Endodermal cell (in vitro differentiated cells): ENCODE results near the gene MAPT. TPM values are rescaled to one million over a fixed set of nuclear protein-coding genes. Genes with fewer than 3 reads are reported as not detected.

Source experiments
- DNase-seq: peaks from one replicate; pipeline ENCODE4 v3.0.0-alpha.2; 2017
- H3K27ac ChIP-seq: 2 replicates; pipeline ENCODE4 v1.5.1; 2013; ENCODE audit warnings: mild to moderate bottlenecking, low read depth, low read length, moderate library complexity
- H3K27me3 ChIP-seq: 2 replicates; pipeline ENCODE4 v1.6.1; 2013; ENCODE audit warnings: mild to moderate bottlenecking, low read length, moderate library complexity; ENCODE audit not compliant: insufficient read depth, control insufficient read depth, poor library complexity, severe bottlenecking
- H3K36me3 ChIP-seq: 2 replicates; pipeline ENCODE4 v1.7.0; 2013; ENCODE audit warnings: mild to moderate bottlenecking, low read length, moderate library complexity; ENCODE audit not compliant: control insufficient read depth, insufficient read depth
- H3K4me1 ChIP-seq: one replicate; pipeline ENCODE4 v1.7.0; 2013; ENCODE audit warnings: low read length; ENCODE audit not compliant: control insufficient read depth, insufficient read depth
- H3K4me3 ChIP-seq: 2 replicates; pipeline ENCODE4 v1.5.1; 2013; ENCODE audit warnings: mild to moderate bottlenecking, low read length, moderate library complexity
- H3K9ac ChIP-seq: 2 replicates; pipeline ENCODE4 v1.6.1; 2013; ENCODE audit warnings: mild to moderate bottlenecking, low read length, moderate library complexity; ENCODE audit not compliant: poor library complexity, severe bottlenecking; ENCODE audit errors: extremely low read depth
- H3K9me3 ChIP-seq: 2 replicates; pipeline ENCODE4 v1.6.1; 2013; ENCODE audit warnings: mild to moderate bottlenecking, low read length, moderate library complexity; ENCODE audit not compliant: control insufficient read depth
- H3K27ac Mint-ChIP-seq: 2 replicates; pipeline ENCODE4 v1.8.0; 2020; ENCODE audit warnings: mixed read lengths
- H3K27me3 Mint-ChIP-seq: 2 replicates; pipeline ENCODE4 v1.8.0; 2021; ENCODE audit warnings: mild to moderate bottlenecking, mixed read lengths; ENCODE audit not compliant: insufficient read depth
- H3K36me3 Mint-ChIP-seq: 2 replicates; pipeline ENCODE4 v1.8.0; 2020; ENCODE audit warnings: low read depth, mixed read lengths
- H3K4me1 Mint-ChIP-seq: 2 replicates; pipeline ENCODE4 v1.8.0; 2020; ENCODE audit warnings: mixed read lengths
- H3K4me3 Mint-ChIP-seq: 2 replicates; pipeline ENCODE4 v1.8.0; 2020; ENCODE audit warnings: mild to moderate bottlenecking, moderate library complexity, mixed read lengths
- H3K9me3 Mint-ChIP-seq: 2 replicates; pipeline ENCODE4 v1.8.0; 2020; ENCODE audit warnings: mild to moderate bottlenecking, mixed read lengths
- CTCF ChIP-seq: fragments of 200-600 bp; sonication (generic); conservative IDR thresholded peaks from 2 replicates; pipeline ENCODE4 v1.5.0; 2021; ENCODE audit warnings: antibody characterized with exemption, mild to moderate bottlenecking
- WGBS, 2 experiments: methylation state at CpG; one replicate each; pipeline versions ENCODE4 v1.1.5 to v1.1.7; 2013; ENCODE audit warnings: missing lambda C conversion rate in 2 of 2, mixed read lengths in 1 of 2; ENCODE audit not compliant: insufficient coverage in 1 of 2, insufficient read length in 1 of 2; 5-methylcytosine and 5-hydroxymethylcytosine counted together
- total RNA-seq, 2 donors: library from RNA; stranded (reverse); fragmentation: NEBNext Ultra II Directional in 1 of 2; extraction: Animal tissue kit (Norgen Biotek cat#: 25700) in 1 of 2; gene quantifications; 2 replicates in 1 of 2; 3 replicates in 1 of 2; pipeline ENCODE4 v1.2.1, GENCODE V29; 2021

Gene MAPT
- total RNA-seq, 2 donors from 2014 or later, result 0.69 to 0.73 TPM

- Histone ChIP-seq H3K27me3 (peaks cover 23% of the 10 kb centered on the region), H3K36me3 (no peaks in the 10 kb centered on the region), H3K4me3 (no peak overlapping the region), H3K9ac (no peak overlapping the region), H3K27ac (no peak overlapping the region), H3K9me3 (no peaks in the 10 kb centered on the region), H3K4me1 (no peaks in the 10 kb centered on the region)
- no peak overlapping the region for H3K27ac Mint-ChIP-seq
- TF ChIP-seq CTCF, result no peak
- peaks cover 8% of the 10 kb centered on the region for H3K27me3 Mint-ChIP-seq
- DNase-seq, result no peak
- no peaks in the 10 kb centered on the region for H3K9me3 Mint-ChIP-seq
- no peak overlapping the region for H3K4me3 Mint-ChIP-seq
- no peaks in the 10 kb centered on the region for H3K4me1 Mint-ChIP-seq
- 79 to 87% methylated on average over 3 of the region's 3 CpGs for WGBS, 2 experiments
- H3K36me3 Mint-ChIP-seq, result no peaks in the 10 kb centered on the region
Measured at GRCh38 chr17:45876539-45876938, 17.8 kb upstream of the MAPT start.

GRCh38 chr17:45877467-45877866, 16.9 kb upstream of the MAPT start:
- Mint-ChIP-seq H3K27ac (no peak overlapping the region), H3K27me3 (peaks cover 11% of the 10 kb centered on the region), H3K9me3 (no peaks in the 10 kb centered on the region), H3K4me3 (no peak overlapping the region), H3K36me3 (no peaks in the 10 kb centered on the region), H3K4me1 (no peaks in the 10 kb centered on the region)
- TF ChIP-seq CTCF, result no peak
- no peaks in the 10 kb centered on the region for H3K36me3 ChIP-seq
- no peak overlapping the region for H3K9ac ChIP-seq
- no peak overlapping the region for H3K27ac ChIP-seq
- WGBS, 2 experiments, result 80 to 89% methylated on average over 1 of the region's 1 CpG
- H3K4me1 ChIP-seq, result no peaks in the 10 kb centered on the region
- H3K9me3 ChIP-seq, result no peaks in the 10 kb centered on the region
- H3K4me3 ChIP-seq, result no peak overlapping the region
- H3K27me3 ChIP-seq, result peaks cover 23% of the 10 kb centered on the region
- DNase-seq, result no peak

DNA sequence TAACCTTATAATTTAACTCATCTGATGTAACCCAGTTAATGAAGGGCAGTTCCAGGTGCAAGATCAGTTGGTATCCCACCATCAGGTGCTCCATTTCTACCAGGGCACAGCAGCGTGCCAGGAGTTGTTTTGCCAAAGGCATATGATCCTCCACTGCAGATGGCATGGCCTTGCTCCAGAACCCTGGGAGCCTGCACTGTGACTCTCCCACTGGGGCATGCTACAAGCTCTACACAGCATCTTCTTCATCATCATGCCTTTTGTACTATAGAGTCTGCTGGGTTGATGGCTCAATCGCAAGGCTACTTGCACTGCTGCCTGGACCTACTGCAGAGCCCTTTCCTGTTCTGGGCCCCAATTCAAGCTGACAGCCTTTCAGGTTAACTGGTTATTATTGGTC, 11.3 kb upstream of the MAPT start:
- H3K27ac ChIP-seq, result no peak overlapping the region
- H3K36me3 Mint-ChIP-seq, result no peaks in the 10 kb centered on the region
- no peak overlapping the region for H3K27ac Mint-ChIP-seq
- no peak for TF ChIP-seq CTCF
- no peaks in the 10 kb centered on the region for H3K4me1 ChIP-seq
- no peaks in the 10 kb centered on the region for H3K36me3 ChIP-seq
- peaks cover 16% of the 10 kb centered on the region for H3K27me3 ChIP-seq
- no peaks in the 10 kb centered on the region for H3K4me1 Mint-ChIP-seq
- H3K9ac ChIP-seq, result no peak overlapping the region
- 88 to 91% methylated on average over 1 to 2 of the region's 2 CpGs for WGBS, 2 experiments
- peaks cover 24% of the 10 kb centered on the region for H3K27me3 Mint-ChIP-seq
- no peak for DNase-seq
- no peak overlapping the region for H3K4me3 ChIP-seq
- H3K9me3 Mint-ChIP-seq, result no peaks in the 10 kb centered on the region
- H3K4me3 Mint-ChIP-seq, result no peak overlapping the region
- no peaks in the 10 kb centered on the region for H3K9me3 ChIP-seq
